ENCODE measurements around the gene CEP128. TPM values are rescaled to one million over a fixed set of nuclear protein-coding genes. Genes with fewer than 3 reads are reported as not detected.

The CEP128 gene
- total RNA-seq, 4 donors from 2014 or later: 0.82 to 3.6 (median 1.6) TPM

- Histone ChIP-seq H3K36me3 (no peaks in the 10 kb centered on the region), H3K9me3 (no peaks in the 10 kb centered on the region), H3K4me1 (no peaks in the 10 kb centered on the region), H3K4me3 (no peak overlapping the region), H3K27ac (no peak overlapping the region), H3K27me3 (no peaks in the 10 kb centered on the region)
- TF ChIP-seq, protein P1, sequence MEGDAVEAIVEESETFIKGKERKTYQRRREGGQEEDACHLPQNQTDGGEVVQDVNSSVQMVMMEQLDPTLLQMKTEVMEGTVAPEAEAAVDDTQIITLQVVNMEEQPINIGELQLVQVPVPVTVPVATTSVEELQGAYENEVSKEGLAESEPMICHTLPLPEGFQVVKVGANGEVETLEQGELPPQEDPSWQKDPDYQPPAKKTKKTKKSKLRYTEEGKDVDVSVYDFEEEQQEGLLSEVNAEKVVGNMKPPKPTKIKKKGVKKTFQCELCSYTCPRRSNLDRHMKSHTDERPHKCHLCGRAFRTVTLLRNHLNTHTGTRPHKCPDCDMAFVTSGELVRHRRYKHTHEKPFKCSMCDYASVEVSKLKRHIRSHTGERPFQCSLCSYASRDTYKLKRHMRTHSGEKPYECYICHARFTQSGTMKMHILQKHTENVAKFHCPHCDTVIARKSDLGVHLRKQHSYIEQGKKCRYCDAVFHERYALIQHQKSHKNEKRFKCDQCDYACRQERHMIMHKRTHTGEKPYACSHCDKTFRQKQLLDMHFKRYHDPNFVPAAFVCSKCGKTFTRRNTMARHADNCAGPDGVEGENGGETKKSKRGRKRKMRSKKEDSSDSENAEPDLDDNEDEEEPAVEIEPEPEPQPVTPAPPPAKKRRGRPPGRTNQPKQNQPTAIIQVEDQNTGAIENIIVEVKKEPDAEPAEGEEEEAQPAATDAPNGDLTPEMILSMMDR (IDR thresholded peaks at IDR 0.05 in 4 of 5, conservative IDR thresholded peaks at IDR 0.05 in 1 of 5): no peak
- intact Hi-C loops (cut with DNase I; ENCODE audit: low total_unique reads): no loop called here
- in situ Hi-C loops (cut with MboI; ENCODE audit: low sequenced_read_pairs in 4 of 4): no loop called here
- no peak for ATAC-seq
- no peak for DNase-seq
Observed at GRCh38 chr14:80584744-80585505, 356.6 kb downstream of the CEP128 start.

DNA sequence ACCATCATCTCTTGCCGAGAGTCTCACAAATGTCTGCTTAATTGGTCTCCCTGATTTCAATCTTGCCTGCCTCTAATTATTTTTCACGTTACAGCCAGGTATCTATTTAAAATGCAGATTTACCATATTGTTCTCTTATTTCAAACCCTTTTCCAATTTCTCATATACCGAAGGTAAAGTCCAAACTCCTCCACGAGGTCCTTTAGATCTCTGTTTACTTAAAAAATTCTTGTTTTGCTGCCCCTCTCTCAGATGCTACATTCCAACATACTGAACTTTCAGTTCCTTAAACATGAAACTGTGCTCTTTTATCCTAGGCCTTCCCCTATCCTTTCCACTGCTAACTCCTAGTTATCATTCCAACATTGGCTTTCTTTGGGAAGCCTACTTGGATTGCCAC, 363.9 kb downstream of the CEP128 start:
- Histone ChIP-seq H3K4me1 (no peaks in the 10 kb centered on the region), H3K9me3 (no peaks in the 10 kb centered on the region), H3K27me3 (no peaks in the 10 kb centered on the region), H3K27ac (no peak overlapping the region), H3K4me3 (no peak overlapping the region), H3K36me3 (no peaks in the 10 kb centered on the region)
- in situ Hi-C loops (cut with MboI; ENCODE audit: low sequenced_read_pairs in 4 of 4) (no loop called here), intact Hi-C loops (cut with DNase I; ENCODE audit: low total_unique reads) (no loop called here)
- no peak for TF ChIP-seq POLR2A (IDR thresholded peaks at IDR 0.05)
- TF ChIP-seq, protein P1 (IDR thresholded peaks at IDR 0.05 in 4 of 5, conservative IDR thresholded peaks at IDR 0.05 in 1 of 5): no peak
- DNase-seq: no peak
- no peak for ATAC-seq

DNA sequence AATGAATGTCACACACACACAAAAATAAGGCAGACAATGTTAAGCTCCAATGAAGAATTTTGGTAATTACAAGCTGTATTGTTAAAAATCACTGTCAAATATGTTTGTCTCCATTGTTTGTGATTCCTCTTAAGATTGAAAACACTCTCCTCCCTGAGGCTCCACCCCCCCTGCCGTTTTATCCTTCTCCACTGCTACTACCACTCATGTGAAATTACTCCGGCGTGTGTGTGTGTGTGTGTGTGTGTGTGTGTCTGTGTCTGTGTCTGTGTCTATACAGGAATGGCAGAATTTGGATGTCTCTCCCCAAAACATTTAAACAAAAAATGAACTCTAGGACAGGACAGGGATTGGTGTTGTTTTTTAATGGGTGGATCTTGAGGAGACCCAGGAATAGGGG, 365.1 kb downstream of the CEP128 start:
- in situ Hi-C loops (cut with MboI; ENCODE audit: low sequenced_read_pairs in 4 of 4) (no loop called here), intact Hi-C loops (cut with DNase I; ENCODE audit: low total_unique reads) (no loop called here)
- H3K4me3 ChIP-seq: no peak overlapping the region
- no peaks in the 10 kb centered on the region for H3K9me3 ChIP-seq
- no peaks in the 10 kb centered on the region for H3K36me3 ChIP-seq
- DNase-seq: no peak
- TF ChIP-seq, protein P1 (IDR thresholded peaks at IDR 0.05 in 4 of 5, conservative IDR thresholded peaks at IDR 0.05 in 1 of 5): no peak
- TF ChIP-seq POLR2A (IDR thresholded peaks at IDR 0.05): no peak
- H3K27ac ChIP-seq: no peak overlapping the region
- no peak for ATAC-seq
- H3K4me1 ChIP-seq: no peaks in the 10 kb centered on the region
- H3K27me3 ChIP-seq: no peaks in the 10 kb centered on the region

GRCh38 chr14:80575763-80576162, 365.8 kb downstream of the CEP128 start:
- Histone ChIP-seq H3K27me3 (no peaks in the 10 kb centered on the region), H3K4me3 (no peak overlapping the region), H3K4me1 (no peaks in the 10 kb centered on the region), H3K9me3 (no peaks in the 10 kb centered on the region), H3K36me3 (no peaks in the 10 kb centered on the region), H3K27ac (no peak overlapping the region)
- ATAC-seq (no peak), DNase-seq (no peak)
- intact Hi-C loops (cut with DNase I; ENCODE audit: low total_unique reads): no loop called here
- in situ Hi-C loops (cut with MboI; ENCODE audit: low sequenced_read_pairs in 4 of 4): no loop called here
- TF ChIP-seq, protein P1 (IDR thresholded peaks at IDR 0.05 in 4 of 5, conservative IDR thresholded peaks at IDR 0.05 in 1 of 5): no peak
- TF ChIP-seq POLR2A (IDR thresholded peaks at IDR 0.05): no peak

- no peaks in the 10 kb centered on the region for H3K4me1 ChIP-seq
- in situ Hi-C loops (cut with MboI; ENCODE audit: low sequenced_read_pairs in 4 of 4) (no loop called here), intact Hi-C loops (cut with DNase I; ENCODE audit: low total_unique reads) (no loop called here)
- no peak overlapping the region for H3K27ac ChIP-seq
- no peaks in the 10 kb centered on the region for H3K9me3 ChIP-seq
- TF ChIP-seq, protein P1 (IDR thresholded peaks at IDR 0.05 in 4 of 5, conservative IDR thresholded peaks at IDR 0.05 in 1 of 5): no peak
- TF ChIP-seq POLR2A (IDR thresholded peaks at IDR 0.05): no peak
- no peak for ATAC-seq
- no peaks in the 10 kb centered on the region for H3K36me3 ChIP-seq
- DNase-seq: no peak
- no peak overlapping the region for H3K4me3 ChIP-seq
- no peaks in the 10 kb centered on the region for H3K27me3 ChIP-seq
Observed at GRCh38 chr14:80572666-80573065, 368.9 kb downstream of the CEP128 start.

Data from gastrocnemius medialis (tissue), 4 donors.